ENCODE results near the gene HECW1. TPM values are rescaled to one million over a fixed set of nuclear protein-coding genes. Genes with fewer than 3 reads are reported as not detected.

HECW1 gene
- total RNA-seq, 1 experiment from 2014 or later: 0.77 TPM

DNA sequence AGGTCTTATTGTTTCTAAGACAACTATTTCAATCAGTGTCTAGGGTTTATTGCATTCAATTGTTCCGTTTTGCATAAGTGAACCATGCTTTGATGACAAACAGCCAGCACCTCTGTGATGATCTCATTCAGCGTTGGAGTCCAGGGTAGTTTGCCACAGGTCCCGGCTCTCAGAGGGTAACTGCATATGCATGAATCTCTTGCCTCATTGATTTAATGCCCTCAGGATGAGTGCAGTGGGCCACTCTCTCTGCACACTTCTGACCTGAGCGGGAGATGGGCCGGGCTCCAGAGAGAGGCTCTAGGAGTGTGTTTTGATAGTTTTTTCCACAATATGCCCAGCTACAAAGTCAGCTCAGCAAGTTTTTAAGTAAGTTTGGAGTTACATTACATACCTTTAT is 83.9 kb downstream of the HECW1 start:
- H3K9me3 ChIP-seq (ENCODE audit: control insufficient read depth, insufficient read depth, low read depth, low read length): no peaks in the 10 kb centered on the region

DNA sequence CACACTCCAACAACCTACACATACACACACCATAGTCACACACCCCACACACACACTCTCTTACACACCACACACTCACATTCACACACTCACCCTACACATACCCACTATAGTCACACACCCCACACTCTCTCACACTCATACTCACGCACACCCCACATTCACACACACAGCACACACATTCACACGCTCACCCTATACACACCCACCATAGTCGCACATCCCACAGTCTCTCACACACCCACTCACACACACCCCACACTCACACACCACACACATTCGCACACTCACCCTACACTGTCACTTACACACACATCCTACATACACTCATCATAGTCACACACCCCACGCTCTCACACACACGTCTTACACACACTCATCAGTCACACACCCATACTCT is 85.6 kb downstream of the HECW1 start:
- ChIA-PET POLR2A (no interaction called here), CTCF (no interaction called here)
- Histone ChIP-seq H3K9me3 (ENCODE audit: control insufficient read depth, insufficient read depth, low read depth, low read length) (no peaks in the 10 kb centered on the region), H3K4me1 (ENCODE audit: control insufficient read depth, insufficient read depth, low read length) (no peaks in the 10 kb centered on the region), H3K27me3 (ENCODE audit: control insufficient read depth, insufficient read depth, low read length) (peaks cover 8% of the 10 kb centered on the region; the same call in 1 of the 2 replicates), H3K27ac (ENCODE audit: low read length) (no peak overlapping the region), H3K4me3 (ENCODE audit: low read depth in 2 of 2, low read length in 2 of 2) (no peak overlapping the region), H3K36me3 (ENCODE audit: control insufficient read depth, insufficient read depth, low read length) (no peaks in the 10 kb centered on the region)
- no TSS peak for BruUV-seq (replicated peaks)
- ATAC-seq: no peak
- no peak for DNase-seq (ENCODE audit: low read depth, low spot score)
- intact Hi-C loops (cut with micrococcal nuclease; ENCODE audit: unreplicated experiment): no loop called here
- in situ Hi-C loops (cut with HindIII; ENCODE audit: low pct_unique_long_range_greater_than_20kb, low sequenced_read_pairs): no loop called here
- no peak for TF ChIP-seq SIN3A (IDR thresholded peaks at IDR 0.05; ENCODE audit: borderline replicate concordance, insufficient read depth, low read depth, low read length)
- TF ChIP-seq, protein P1, sequence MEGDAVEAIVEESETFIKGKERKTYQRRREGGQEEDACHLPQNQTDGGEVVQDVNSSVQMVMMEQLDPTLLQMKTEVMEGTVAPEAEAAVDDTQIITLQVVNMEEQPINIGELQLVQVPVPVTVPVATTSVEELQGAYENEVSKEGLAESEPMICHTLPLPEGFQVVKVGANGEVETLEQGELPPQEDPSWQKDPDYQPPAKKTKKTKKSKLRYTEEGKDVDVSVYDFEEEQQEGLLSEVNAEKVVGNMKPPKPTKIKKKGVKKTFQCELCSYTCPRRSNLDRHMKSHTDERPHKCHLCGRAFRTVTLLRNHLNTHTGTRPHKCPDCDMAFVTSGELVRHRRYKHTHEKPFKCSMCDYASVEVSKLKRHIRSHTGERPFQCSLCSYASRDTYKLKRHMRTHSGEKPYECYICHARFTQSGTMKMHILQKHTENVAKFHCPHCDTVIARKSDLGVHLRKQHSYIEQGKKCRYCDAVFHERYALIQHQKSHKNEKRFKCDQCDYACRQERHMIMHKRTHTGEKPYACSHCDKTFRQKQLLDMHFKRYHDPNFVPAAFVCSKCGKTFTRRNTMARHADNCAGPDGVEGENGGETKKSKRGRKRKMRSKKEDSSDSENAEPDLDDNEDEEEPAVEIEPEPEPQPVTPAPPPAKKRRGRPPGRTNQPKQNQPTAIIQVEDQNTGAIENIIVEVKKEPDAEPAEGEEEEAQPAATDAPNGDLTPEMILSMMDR (IDR thresholded peaks at IDR 0.05): no peak
- TF ChIP-seq TCF7L2 (IDR thresholded peaks at IDR 0.05; ENCODE audit: low read depth, low read length): no peak
- TF ChIP-seq, protein P2, sequence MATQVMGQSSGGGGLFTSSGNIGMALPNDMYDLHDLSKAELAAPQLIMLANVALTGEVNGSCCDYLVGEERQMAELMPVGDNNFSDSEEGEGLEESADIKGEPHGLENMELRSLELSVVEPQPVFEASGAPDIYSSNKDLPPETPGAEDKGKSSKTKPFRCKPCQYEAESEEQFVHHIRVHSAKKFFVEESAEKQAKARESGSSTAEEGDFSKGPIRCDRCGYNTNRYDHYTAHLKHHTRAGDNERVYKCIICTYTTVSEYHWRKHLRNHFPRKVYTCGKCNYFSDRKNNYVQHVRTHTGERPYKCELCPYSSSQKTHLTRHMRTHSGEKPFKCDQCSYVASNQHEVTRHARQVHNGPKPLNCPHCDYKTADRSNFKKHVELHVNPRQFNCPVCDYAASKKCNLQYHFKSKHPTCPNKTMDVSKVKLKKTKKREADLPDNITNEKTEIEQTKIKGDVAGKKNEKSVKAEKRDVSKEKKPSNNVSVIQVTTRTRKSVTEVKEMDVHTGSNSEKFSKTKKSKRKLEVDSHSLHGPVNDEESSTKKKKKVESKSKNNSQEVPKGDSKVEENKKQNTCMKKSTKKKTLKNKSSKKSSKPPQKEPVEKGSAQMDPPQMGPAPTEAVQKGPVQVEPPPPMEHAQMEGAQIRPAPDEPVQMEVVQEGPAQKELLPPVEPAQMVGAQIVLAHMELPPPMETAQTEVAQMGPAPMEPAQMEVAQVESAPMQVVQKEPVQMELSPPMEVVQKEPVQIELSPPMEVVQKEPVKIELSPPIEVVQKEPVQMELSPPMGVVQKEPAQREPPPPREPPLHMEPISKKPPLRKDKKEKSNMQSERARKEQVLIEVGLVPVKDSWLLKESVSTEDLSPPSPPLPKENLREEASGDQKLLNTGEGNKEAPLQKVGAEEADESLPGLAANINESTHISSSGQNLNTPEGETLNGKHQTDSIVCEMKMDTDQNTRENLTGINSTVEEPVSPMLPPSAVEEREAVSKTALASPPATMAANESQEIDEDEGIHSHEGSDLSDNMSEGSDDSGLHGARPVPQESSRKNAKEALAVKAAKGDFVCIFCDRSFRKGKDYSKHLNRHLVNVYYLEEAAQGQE (IDR thresholded peaks at IDR 0.05; ENCODE audit: insufficient read depth in 1 of 2, low read depth in 2 of 2, low read length in 1 of 2): no peak
- TF ChIP-seq POLR2AphosphoS5 (IDR thresholded peaks at IDR 0.05; ENCODE audit: low read depth, low read length): no peak

More for the DNA sequence above, 83.9 kb downstream of the HECW1 start:
- Histone ChIP-seq H3K27me3 (ENCODE audit: control insufficient read depth, insufficient read depth, low read length) (peaks cover 9% of the 10 kb centered on the region; the same call in 1 of the 2 replicates), H3K4me3 (ENCODE audit: low read depth in 2 of 2, low read length in 2 of 2) (no peak overlapping the region), H3K36me3 (ENCODE audit: control insufficient read depth, insufficient read depth, low read length) (no peaks in the 10 kb centered on the region), H3K27ac (ENCODE audit: low read length) (no peak overlapping the region), H3K4me1 (ENCODE audit: control insufficient read depth, insufficient read depth, low read length) (no peaks in the 10 kb centered on the region)
- no peak for TF ChIP-seq SIN3A (IDR thresholded peaks at IDR 0.05; ENCODE audit: borderline replicate concordance, insufficient read depth, low read depth, low read length)
- TF ChIP-seq POLR2AphosphoS5 (IDR thresholded peaks at IDR 0.05; ENCODE audit: low read depth, low read length): no peak
- TF ChIP-seq TCF7L2 (IDR thresholded peaks at IDR 0.05; ENCODE audit: low read depth, low read length): no peak
- TF ChIP-seq, protein P1 (IDR thresholded peaks at IDR 0.05): no peak
- TF ChIP-seq, protein P2 (IDR thresholded peaks at IDR 0.05; ENCODE audit: insufficient read depth in 1 of 2, low read depth in 2 of 2, low read length in 1 of 2): no peak
- DNase-seq (ENCODE audit: low read depth, low spot score): no peak
- no TSS peak for BruUV-seq (replicated peaks)
- CTCF ChIA-PET: no interaction called here
- in situ Hi-C loops (cut with HindIII; ENCODE audit: low pct_unique_long_range_greater_than_20kb, low sequenced_read_pairs): no loop called here
- ATAC-seq: no peak
- POLR2A ChIA-PET: no interaction called here
- intact Hi-C loops (cut with micrococcal nuclease; ENCODE audit: unreplicated experiment): no loop called here
